Stimulated activated CD8-positive, alpha-beta memory T cell treated with anti-CD3 and anti-CD28 coated beads, Interleukin-15, amount 100 ng/mL, for 24 hours (primary cell): ENCODE data around the gene OTUD5.

Experiments used
- DNase-seq: peaks from one replicate; pipeline ENCODE4 v3.0.0-alpha.2; 2020; ENCODE audit warnings: low read depth

OTUD5 gene

DNA sequence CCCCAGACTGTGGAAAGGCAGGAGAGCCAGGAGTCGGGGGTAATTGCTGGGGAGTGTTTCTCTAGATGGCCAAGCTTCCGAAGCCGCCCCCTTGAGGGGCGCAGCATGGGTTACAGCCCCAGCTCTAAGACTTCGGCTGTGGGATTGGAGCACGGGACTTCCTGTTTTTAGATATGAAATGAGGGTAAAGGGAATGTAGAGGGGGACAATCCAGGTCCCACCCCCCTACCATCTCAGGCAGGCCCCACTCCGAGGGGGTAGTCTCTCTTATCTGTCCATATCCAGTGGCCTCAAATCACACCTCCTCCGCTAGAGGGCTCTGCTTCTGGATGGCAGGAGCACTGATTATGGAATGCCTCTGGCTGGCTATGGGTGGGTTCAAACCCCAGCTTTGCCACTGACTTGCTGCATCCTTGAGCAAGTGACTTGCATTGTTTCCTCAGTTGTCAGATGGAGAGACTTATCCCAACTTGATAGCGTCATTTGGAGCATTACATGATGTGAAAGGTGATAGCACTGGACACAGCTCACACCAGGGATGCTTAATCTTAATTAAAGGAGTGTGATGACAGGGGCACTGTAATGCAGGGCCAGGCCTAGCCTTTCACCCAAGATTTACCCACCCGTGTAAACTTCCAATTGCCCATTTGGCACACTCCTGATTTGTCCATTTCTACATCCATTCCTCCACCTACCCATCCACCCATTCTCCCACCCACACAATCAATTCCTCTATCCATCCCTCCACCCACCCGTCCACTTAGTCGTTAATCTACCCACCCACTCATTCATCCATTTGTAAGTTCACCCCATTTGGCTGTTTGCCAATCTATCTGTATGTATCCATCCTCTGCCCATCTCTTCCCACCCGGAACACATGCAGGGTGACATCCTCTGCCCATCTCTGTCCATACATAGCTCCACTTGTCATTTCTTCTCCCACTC, 15.1 kb upstream of the OTUD5 start:
- DNase-seq: no peak

DNA sequence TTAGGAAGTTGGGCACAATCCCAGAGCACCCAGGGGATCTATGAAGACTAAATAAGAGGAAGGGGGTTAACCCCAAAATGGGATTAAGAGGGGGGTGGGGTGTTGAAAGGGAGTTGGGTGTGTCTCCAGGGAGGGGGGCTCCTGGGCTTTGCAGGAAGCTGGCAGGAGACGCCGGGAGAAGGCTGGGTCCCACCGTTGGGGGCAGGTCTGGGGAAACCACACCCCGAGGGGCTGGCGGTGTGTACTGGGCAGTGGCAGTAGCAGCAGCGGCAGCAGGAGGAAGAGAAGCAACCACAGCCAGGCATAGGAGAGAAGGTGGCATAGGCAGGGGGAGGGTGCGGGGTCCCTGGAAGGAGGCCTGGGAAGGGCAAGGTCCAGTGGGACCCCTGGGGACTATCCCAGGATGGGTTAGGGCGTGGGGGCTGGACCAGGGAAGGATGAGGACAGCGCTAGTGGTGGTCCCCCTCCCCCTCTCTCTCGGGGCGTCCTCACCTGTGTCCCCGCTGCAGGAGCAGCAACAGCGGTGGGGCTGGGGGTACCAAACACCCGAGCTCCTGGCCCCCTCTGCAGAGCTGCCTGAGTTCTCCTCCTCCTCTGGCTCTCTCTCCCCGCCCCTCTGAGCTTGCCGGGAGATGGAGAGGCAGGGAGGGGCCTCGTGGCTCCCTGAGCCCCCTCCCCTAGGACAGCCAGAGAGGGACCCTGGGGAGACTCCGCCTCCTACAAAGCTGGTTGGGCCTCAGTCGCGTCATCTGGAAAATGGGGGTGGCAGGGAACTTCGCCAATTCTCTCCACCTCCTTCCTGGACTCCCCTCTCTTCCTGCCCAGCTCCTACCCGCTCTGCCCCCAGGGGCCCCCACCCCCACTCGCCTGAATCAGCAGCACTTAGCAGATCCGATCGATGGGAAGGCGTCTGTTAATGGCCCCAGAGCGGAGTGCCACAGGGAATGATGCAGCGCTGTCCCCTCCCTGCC, 14.1 kb upstream of the OTUD5 start, which contains the start of gene KCND1:
Gene KCND1, minus strand, starts transcription at position 596 of the 971 bp plus-strand sequence. CDS start 1,573 bp downstream, outside the sequence.
- DNase-seq: no peak

DNA sequence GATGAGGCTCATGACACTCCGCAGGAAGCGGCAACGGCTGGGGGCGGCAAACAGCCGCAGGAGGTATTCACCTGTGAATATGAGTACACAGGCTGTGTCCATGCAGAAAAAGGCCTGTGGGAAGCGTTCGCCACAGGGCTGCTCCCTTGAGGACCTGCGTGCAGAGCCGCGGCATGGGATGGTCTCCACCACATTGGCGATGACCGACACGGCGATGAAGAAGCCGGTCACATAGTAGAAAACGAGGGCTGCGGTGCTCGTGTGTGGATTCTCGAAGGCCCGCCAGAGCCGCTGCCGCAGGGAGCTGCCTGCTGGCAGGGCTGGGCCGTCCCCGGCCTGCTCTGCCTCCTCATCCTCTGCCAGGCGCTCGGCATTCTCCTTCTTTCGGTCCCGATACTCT, 12.1 kb upstream of the OTUD5 start:
- no peak for DNase-seq

DNA sequence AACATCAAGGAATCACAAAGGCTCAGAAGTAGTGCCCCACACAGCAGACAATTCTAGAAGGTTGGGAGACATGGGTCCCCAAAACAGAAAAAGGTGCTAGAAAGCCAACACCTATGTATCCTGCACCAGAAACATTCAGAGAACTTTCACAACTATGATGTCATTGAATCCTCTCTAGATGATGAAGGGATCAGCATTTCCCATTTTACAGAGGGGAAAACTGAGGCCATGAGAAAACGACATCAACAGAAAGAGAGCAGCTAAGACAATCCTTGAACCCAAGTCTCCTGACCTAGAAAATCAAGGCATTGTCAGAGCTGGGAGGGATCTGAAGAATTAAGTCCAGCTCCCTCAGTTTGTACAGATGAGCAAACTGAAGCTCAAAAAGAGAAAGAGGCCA, 11.0 kb upstream of the OTUD5 start:
- DNase-seq: no peak

DNA sequence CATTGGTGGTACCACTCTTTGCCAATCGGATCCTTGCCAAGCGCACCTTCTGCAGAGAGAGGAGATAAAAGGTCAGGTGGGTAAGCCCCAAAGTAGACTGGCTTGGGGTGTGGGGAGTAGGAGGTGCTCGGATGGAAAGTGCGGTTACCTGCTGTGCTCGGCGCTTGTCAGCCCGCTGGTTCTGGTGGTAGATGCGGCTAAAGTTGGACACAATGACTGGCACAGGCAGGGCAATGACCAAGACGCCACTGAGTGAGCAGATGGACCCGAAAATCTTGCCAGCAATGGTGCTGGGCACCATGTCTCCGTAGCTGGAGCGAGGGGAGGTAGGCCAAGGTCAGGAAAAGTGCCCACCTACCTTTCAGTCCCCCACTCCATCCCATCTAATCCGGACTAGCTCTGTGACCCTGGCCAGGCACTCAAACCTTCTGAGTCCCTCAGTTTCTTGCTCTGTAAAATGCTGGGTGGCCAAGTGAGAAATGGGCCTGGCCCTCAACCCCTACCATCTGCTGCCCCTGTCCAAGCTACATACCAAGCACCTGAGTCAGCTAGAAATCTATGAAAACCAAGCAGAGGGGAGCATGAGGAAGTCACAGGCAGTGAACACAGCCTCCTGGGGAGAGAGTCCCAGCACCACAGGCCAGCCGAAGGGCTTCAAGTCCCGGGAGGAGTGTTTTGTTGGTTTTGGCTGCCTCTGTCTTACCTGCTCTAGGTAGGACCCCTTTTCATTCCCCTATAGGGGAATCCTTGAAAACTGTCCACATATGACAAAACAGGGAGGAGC, 9.6 kb upstream of the OTUD5 start:
- no peak for DNase-seq

DNA sequence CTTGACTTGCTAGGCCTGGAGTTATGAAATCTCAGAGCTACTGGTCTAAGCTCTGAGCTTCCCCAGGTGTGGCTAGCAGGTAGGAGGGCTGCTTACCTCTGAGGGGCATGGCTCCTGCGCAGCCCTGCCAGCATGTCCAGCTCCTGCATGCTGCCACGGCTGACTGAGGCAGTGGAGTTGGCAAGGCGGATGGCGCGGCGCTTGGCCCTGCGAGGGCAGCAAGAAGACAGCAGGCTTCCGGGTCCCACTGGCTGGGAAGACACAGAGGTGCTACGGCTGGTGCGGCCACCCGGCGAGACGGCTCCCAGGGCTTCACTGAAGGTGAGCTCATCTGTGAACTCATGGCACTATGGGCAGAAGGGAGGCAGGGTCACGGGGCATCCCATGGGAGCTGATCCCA, 8.6 kb upstream of the OTUD5 start:
- no peak for DNase-seq

DNA sequence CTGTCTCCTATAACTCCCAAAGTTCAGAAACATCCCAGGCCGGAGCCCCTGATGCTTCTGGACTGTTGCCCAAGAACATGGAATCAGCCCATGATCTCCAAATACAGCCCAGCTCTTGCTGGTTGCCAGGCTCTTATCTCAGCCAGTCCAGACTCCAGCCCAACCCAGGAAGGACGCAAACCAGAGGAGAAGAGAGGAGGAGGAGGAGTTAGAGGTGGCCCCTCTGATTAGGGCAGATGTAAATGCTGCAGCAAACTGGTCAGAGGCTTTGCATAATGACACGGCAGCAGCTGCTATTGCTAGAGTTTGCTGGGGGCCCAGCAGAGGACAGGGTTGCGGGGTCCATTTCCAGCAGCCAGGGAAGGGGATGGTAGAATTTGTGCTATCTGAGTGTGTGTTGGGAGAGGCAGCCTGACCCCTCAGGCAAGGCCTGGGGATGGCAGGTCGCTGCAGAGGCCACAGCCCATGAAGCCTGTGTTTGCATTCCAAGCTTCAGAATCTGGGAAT, 4.2 kb upstream of the OTUD5 start:
- no peak for DNase-seq

DNA sequence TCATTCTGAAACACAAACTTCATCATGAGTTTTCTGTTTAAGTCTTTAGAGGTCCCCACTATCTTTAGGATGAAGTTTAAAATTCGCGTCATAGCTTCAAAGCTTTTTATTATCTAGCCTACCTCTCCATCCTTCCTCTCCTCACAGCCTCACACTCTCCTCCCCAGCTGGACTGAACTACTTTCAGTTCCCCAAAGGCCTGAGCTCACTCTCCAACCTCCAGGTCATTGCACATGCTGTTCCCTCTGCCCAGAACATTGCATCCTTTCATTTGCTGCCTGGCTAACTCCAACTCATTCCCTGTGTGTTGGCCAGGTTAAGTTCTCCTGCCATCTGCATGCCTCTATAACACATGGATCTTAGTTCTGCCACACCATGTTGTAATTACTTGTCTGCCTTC, 2.9 kb upstream of the OTUD5 start:
- DNase-seq: no peak

DNA sequence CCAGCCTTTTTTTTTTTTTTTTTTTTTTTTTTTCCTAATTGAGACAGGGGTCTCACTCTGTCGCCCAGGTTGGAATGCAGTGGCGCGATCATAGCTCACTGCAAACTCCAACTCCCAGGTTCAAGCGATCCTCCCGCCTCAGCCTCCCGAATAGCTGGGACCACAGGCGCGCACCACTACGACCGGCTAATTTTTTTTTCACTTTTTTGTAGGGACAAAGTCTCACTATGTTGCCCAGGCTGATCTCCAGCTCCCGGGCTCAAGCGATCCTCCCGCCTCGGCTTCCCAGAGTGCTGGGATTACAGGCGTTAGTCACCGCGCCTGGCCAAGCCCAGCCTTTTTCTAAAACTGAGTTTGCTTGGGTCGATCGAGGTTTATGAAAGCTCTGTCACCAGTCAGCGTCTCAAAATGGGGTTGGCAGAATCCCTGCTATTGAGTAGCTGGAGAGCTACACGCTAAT, 1.3 kb upstream of the OTUD5 start:
- DNase-seq: no peak

DNA sequence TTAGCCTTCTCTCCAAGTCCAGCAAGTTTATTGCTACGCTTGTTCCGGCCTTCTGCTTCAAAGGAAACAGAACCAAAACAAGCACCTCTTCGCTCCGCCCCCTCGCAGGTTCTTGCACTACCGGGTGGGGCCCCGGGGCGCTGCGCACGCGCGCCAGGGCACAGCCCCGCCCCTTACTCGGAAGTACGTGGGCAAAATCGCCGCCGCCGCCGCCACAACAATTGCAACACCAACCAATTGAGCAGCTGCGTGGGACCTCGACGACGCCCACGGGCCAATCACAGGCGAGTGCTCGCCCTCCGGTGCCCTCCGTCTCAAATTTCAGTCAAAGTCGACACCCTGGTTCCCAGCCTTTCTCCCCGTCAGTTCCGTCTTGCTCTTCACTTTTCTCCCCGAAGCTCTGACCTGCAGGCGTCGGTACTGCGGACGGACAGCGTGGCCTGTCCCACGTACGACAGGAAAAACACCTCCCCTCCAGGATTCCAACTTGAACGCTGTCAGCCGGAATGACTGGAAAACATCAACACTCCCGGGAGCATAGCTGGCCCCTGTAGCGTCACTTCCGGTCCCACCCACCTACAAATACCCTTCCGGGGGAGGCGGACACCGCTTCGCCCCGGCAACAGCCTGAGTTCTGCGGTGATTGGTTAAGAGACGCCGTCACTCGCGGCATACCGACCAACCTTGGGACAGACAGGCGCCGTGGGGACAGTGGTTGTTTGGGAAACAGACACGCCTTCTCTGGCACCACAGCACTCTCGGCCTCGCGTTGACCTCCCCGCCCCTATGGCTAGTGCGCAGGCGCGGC, 624 bp upstream of the OTUD5 start:
- peak; percentile 60 for DNase-seq

DNA sequence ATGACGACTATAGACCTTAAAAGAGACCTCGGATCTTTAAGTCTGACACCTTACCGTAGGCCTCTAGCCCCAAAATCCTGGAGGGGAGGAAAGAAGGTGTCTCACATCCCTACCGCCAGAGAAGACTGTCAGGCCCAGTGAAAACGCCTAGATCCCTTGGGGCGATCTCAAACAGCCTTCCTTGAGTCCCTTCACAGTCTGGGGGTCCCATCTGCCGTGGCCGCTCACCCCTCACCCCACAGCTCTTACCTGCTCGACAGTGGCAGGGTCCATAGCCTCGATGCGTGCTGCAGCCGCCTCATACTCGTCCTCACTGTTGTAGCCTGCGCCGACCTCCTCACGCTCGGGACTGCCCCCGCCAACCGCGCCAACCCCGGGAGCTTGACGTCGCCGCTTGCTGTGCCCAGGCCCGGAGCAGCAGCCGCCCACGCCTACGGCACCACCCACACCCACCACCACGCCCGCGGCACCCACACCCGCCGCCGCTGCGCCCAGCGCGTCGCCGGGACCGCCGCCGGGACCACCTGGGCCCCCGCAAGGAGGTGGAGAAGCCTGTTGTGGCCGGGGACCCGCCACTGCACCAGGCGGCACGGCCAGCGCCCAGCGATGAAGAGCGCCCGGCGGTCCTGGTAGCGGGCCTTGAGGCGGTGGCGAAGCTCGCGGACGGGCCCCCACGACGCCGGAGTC, 536 bp downstream of the OTUD5 start:
- no peak for DNase-seq

DNA sequence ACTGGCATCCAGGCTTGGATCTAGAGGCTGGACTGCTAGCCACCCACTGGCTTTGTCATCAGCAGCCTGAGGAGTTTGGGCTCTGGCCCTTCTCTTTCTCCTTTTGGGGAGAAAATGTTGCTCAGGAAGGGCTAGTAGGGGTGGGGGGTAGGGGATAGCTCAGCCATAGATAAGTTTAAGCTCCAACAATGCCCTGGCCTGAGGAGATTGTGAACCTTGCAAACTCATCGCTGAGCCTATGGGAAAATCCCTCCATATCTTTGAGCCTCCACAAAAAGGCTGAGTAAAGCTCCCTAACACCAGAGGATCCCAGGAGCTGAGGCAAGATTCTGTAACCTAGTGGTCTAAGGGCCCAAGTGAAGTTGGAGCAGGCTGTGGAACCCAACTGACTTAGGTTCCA, 8.8 kb downstream of the OTUD5 start:
- no peak for DNase-seq

DNA sequence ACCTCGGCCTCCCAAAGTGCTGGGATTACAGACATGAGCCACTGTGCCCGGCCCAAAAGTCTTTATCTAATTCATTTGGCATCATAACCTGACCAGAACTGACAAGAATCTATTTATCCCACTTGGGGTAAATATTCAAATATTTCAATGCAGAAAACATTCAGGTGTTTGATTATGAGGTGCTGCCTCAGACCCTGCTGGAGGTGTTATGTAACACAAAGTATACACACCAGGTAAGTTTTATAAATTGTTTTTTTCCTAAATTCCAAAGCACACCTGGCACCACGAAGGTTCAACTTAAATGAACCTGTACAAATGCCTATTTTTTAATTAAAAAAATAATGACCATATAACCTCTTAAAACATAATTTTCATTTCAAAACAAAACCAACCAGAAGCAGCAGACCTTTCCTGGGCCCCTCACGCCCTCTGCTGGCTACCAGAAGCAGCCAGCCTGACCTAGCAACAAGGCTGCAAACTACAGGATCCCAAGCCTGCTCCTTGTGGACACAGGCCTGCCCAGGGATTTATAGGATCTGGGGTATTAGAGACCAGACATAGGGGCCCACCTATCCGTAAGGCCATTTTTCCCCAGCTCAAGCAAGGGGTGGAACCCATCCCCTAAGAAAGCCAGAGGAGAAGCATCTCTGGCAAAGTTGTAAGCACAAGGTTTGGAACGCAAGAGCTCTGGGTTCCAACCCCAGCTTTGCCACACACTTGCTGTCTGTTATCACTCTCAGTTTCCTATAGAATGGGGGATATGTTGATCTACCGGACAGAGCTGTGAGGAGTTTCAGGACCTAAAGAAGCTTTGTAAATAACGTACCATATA, 11.7 kb downstream of the OTUD5 start:
- no peak for DNase-seq

DNA sequence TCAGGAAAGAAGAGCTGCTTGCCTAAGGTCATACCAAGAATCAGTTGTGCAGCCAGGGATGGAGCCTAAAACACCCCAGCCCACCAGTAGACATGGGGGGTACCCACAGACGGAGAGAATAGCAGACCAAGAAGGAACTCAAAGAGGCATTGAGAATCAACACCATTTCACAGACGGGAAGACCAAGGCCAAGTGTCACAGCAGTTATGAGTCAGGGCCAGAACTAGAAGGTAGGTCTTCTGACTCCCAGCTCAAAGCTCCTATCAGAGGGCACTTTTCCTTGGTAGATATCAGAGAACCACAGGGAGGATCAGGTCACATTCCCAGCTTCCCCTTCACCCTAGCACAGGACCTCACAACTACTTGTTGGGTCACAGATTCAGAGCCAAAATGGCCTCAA, 14.5 kb downstream of the OTUD5 start:
- DNase-seq: no peak

DNA sequence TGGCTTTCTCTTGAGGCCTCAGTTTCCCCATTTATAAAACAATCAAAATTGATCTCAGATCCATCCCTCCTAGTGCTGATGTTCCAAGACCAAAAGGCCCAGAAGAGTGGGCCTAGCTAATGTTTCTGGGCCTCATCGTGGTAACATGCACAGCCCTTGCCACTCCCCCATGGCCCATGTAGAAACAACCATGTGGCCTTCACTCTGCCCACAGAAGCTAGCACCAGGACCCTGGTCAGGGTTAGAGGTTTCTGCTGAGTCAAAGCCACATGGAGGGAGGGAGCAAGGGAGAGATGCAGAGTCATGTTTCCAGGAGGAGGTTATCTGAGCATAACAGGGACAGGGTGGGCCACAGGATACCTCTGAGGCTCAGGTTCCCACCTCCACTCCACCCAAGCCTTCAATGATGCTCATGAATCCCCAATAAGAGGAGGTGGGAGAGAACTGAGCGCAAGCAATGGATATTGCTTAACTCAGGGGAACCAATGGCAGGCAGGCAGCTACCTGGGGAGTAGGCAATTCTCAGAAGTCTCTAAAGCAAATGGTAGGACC, 16.9 kb downstream of the OTUD5 start:
- no peak for DNase-seq

DNA sequence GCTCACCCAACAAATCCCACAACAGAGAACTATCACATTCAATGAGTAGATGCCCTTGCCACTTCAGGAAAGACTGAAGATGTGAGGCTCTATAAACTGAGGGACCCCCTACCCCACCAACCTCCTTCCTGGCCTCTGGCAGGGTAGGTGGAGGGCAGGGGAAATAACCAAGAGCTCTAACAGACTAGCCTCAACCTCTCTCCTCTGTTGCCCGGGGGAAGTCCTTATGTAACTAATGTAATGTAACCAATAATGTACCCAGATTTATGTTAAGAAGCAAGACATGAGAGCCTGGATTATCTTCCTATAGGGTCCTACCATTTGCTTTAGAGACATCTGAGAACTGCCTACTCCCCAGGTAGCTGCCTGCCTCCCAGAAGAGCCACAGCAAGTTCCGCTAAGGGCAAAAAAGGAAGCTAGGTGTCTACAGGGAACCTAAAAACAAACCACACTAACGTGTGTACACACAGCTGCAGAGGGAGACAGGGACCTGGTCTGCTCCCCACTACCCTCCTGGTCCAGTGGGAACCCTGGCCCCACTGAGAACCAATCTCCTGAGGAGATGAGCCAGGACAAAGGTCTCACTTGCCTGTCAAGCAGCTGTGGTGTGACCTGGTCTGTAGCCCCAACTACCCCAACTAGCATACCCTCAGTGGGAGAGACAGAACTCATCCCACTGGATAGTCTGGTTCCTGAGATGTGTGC, 17.7 kb downstream of the OTUD5 start:
- no peak for DNase-seq

DNA sequence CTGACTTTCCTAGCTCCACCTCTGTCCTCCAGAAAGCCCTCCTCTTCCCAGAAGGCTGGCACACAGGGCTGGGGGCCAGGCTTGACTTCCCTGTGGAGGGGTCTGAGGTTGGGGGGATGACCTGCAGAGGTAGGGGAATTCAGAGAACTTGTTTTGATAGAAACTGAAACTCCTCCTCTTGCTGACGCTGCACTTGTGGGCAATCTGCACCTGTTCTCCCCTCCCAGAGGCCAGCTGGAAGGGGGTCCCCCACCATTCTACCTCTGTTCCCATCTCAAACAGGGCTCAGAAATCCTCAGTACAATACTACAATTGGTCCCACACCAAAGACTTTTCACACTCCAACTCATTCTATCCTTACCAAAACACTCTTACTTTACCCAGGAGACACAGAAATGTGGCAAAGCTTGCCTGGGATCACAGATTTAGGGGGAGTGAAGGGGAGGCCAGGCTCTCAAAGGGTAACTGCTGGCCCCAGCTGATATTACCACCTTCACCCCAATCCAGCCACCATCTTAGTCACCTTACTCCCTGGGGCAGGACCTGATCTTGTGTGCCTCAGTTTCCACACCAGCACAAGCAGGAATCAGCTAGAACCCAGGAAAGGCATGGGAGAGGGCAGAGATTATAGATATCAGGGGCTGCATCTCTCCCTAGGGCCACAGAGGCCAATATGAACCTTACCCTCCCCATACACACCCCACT, 18.5 kb downstream of the OTUD5 start:
- no peak for DNase-seq
